ENCODE results near the gene ZBTB7B.
A peak's percentile ranks its signal among the peaks of the same experiment; 100 is the strongest.

The ZBTB7B gene

DNA sequence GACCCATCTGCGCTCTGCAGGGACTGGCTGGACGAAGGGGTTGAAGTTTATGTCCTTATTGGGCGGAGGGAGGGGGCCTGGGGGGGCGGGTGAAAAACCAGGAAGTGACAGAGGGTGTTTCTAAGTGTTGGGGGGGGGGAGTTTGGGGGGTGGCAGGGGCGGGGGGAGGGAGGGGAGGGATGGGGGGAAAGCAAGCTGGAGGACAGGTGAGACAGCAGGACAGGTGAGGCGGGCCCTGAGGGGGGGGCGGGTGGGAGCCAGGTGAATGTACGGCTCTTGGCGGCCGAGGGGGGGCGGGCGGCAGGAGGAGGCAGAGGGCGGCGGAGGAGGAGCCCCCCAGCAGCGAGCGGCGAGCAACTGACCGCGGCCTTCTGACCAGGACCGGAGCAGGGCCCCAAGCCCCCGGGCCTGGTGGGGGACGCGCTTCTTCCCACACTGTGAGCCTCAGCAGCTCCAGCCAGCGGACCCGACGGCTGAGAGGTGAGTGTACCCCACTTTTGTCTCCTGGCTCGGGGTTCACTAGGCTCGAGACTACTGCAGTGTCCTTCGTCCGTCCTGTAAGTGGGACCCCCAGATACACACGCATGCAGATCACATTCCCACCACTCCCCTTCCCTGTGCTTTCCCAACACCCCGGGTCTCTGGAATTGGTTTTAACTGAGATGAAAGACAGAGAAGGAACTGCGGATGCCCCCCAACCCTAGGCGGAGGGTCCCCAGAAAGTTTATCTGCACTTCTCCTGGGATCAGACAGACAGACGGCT lies at the start of gene ZBTB7B:
Gene ZBTB7B, plus strand, starts transcription at position 339 of the 763 bp plus-strand sequence. CDS start 11,859 bp downstream, outside the sequence.
- DNase-seq (ENCODE audit: extremely low read depth, low read depth): no peak

GRCh38 chr1:154953611-154954038 lies 49.0 kb upstream of the ZBTB7B start:
- DNase-seq (ENCODE audit: extremely low read depth, low read depth): no peak
- TF ChIP-seq, protein P1, sequence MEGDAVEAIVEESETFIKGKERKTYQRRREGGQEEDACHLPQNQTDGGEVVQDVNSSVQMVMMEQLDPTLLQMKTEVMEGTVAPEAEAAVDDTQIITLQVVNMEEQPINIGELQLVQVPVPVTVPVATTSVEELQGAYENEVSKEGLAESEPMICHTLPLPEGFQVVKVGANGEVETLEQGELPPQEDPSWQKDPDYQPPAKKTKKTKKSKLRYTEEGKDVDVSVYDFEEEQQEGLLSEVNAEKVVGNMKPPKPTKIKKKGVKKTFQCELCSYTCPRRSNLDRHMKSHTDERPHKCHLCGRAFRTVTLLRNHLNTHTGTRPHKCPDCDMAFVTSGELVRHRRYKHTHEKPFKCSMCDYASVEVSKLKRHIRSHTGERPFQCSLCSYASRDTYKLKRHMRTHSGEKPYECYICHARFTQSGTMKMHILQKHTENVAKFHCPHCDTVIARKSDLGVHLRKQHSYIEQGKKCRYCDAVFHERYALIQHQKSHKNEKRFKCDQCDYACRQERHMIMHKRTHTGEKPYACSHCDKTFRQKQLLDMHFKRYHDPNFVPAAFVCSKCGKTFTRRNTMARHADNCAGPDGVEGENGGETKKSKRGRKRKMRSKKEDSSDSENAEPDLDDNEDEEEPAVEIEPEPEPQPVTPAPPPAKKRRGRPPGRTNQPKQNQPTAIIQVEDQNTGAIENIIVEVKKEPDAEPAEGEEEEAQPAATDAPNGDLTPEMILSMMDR (IDR thresholded peaks at IDR 0.05; ENCODE audit: low read depth, low read length): no peak

More for the DNA sequence above, at the start of gene ZBTB7B:
- TF ChIP-seq, protein P1 (IDR thresholded peaks at IDR 0.05; ENCODE audit: low read depth, low read length): no peak; the same call in 1 of the 2 replicates

DNA sequence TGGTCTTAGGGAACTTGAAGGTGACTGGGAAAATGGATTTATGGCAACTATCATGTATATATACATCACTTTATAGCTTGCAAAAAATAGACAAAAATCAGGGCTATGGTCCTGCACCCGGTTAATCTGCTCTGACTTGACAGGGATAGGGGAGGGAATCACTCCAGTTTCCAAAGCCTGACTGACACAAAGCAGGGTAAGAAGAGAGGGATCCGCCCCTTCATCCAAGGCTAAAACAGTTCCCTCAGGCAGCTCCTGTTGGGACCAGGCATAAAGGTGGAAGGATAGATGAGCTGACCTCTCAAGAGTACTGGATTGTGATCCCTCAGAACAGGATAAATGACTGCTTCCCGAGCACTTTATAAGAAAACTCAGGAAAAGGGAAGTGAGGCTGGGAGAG lies 48.1 kb upstream of the ZBTB7B start:
- TF ChIP-seq, protein P1 (IDR thresholded peaks at IDR 0.05; ENCODE audit: low read depth, low read length): no peak
- no peak for DNase-seq (ENCODE audit: extremely low read depth, low read depth)

DNA sequence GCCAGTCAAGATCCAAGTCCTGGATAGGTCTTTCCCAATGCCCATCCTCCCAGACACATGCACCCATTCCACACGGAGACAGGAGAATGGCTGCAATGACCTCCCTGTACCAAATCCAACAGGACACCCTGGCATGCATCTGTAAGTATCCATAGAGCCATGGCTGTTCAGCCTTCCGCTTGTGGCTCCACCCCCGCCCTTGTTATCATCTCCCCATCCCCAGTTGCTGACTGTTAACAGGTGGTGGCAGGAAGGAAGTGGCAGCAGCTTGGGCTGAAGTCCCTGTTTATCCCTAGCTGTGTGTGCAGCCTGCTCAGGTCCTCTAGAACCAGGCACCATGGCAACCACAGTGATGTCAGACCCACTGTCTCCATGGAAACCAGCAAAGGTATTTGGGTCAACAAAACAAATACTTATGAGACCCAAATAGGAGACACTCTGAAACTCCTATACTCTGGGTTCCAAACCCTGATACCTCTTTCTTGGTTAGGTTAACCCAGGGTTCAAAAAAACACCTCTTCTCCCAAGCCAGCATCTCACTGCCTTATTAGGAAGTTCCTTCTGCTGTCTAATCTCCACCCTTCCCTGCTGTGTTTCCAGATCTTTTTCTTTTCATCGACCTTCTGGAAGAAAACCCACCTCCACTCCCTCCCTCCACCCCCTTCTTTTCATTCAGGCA lies 47.4 kb upstream of the ZBTB7B start:
- TF ChIP-seq, protein P1 (IDR thresholded peaks at IDR 0.05; ENCODE audit: low read depth, low read length): no peak
- peak; percentile 35 for DNase-seq (ENCODE audit: extremely low read depth, low read depth)

- peak; percentile 70 for DNase-seq (ENCODE audit: extremely low read depth, low read depth)
- TF ChIP-seq, protein P1 (IDR thresholded peaks at IDR 0.05; ENCODE audit: low read depth, low read length): peak; percentile 45
Measured at GRCh38 chr1:154955718-154956543, 46.7 kb upstream of the ZBTB7B start, which contains the start of gene PBXIP1. Gene PBXIP1, minus strand, starts transcription at chr1:154956099. Its CDS starts 2,378 bp downstream, at chr1:154953721.

DNA sequence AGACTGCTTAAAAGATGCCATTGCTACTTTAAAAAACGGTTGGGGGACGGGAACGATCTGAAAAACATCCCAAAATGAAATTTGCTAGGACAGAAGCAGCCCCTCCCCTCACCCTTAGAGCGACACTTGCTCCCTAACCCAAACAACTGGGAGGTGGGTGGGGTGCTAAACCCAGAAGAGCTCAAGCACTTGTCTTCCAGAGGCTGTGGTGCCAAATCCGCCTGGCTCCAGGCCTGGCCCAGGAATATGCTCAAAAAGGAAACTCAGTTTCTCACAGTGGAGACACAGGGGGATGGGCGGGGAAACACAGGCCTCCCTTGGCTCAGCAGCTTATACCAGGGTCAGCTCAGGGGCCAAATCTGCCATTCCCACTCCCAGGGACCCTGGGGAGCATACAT lies 46.1 kb upstream of the ZBTB7B start:
- no peak for DNase-seq (ENCODE audit: extremely low read depth, low read depth)
- TF ChIP-seq, protein P1 (IDR thresholded peaks at IDR 0.05; ENCODE audit: low read depth, low read length): no peak
